Activated CD8-positive, alpha-beta T cell treated with anti-CD3 and anti-CD28 coated beads for 36 hours (primary cell): ENCODE results near the gene TDRD3. TPM values are rescaled to one million over a fixed set of nuclear protein-coding genes. Genes with fewer than 3 reads are reported as not detected.

Experiments
- ATAC-seq: fragments of 200-7000 bp; cut with Tn5 transposase; one replicate; pipeline ENCODE4 v1.10.0; 2021; ENCODE audit warnings: mild to moderate bottlenecking, moderate library complexity
- CTCF ChIA-PET: fragments of 350-600 bp; sonication (Branson Sonifier 250); formaldehyde crosslinking; loops from one replicate; lab custom pipeline; 2021; ENCODE audit warnings: antibody characterized with exemption; lab: Charles Lee
- POLR2A ChIA-PET: fragments of 350-600 bp; sonication (Branson Sonifier 250); formaldehyde crosslinking; loops from one replicate; lab custom pipeline; 2021; ENCODE audit warnings: antibody characterized with exemption; lab: Charles Lee
- DNase-seq: peaks from one replicate; pipeline ENCODE4 v3.0.0-alpha.2; 2020
- H3K27ac Mint-ChIP-seq: one replicate; pipeline ENCODE4 v1.8.0; 2021; ENCODE audit warnings: mild to moderate bottlenecking, mixed read lengths
- H3K27me3 Mint-ChIP-seq: one replicate; pipeline ENCODE4 v1.8.0; 2021; ENCODE audit warnings: mixed read lengths
- H3K36me3 Mint-ChIP-seq: one replicate; pipeline ENCODE4 v1.8.0; 2021; ENCODE audit warnings: low read depth, mixed read lengths
- H3K4me1 Mint-ChIP-seq: one replicate; pipeline ENCODE4 v1.8.0; 2021; ENCODE audit warnings: low read depth, mixed read lengths
- H3K4me3 Mint-ChIP-seq: one replicate; pipeline ENCODE4 v1.8.0; 2021; ENCODE audit warnings: mild to moderate bottlenecking, moderate library complexity, mixed read lengths
- H3K9me3 Mint-ChIP-seq: one replicate; pipeline ENCODE4 v1.8.0; 2021; ENCODE audit warnings: mixed read lengths
- intact Hi-C: fragments of 100-400 bp; cut with micrococcal nuclease; formaldehyde crosslinking; loops from one replicate; pipeline ENCODE4 v1.10.0; 2022
- total RNA-seq, 2 experiments: library from RNA; stranded (reverse); gene quantifications; one replicate each; pipeline ENCODE4 v1.2.3, GENCODE V29; 2021
- TF ChIP-seq, protein P1 (sequence below): fragments of 200-600 bp; IDR thresholded peaks from one replicate; pipeline ENCODE4 v1.8.0; 2022; ENCODE audit warnings: antibody characterized with exemption, mild to moderate bottlenecking

Gene TDRD3
- 10 to 100 TPM; 17.1 to 19.0 TPM for total RNA-seq

GRCh38 chr13:60396783-60397703 lies at the start of gene TDRD3:
TSS of gene TDRD3 (plus strand) at chr13:60397220. CDS start at chr13:60397365, 145 bp downstream.
- Mint-ChIP-seq H3K27me3 (no peaks in the 10 kb centered on the region), H3K9me3 (no peaks in the 10 kb centered on the region), H3K36me3 (peaks cover 1% of the 10 kb centered on the region), H3K4me1 (peaks cover 36% of the 10 kb centered on the region), H3K27ac (peak within 1 kb of the TSS; percentile 99), H3K4me3 (peak within 1 kb of the TSS; percentile 96)
- ATAC-seq: peak; percentile 78
- CTCF ChIA-PET: interaction anchor here (1.4 to 2.6 kb wide), 6 partner anchors 7 to 34 kb away, joined by 3 to 15 read pairs (median 6); no protein-coding TSS in a partner anchor
- DNase-seq: peak; percentile 91
- intact Hi-C loops: loop anchor here (2.0 to 5.0 kb wide), 2 partner anchors 35 to 234 kb away; partner anchors contain the start of gene DIAPH3
- POLR2A ChIA-PET: interaction anchor here (0.6 to 2.2 kb wide), 8 partner anchors 11 to 233 kb away, joined by 3 to 7 read pairs (median 4); partner anchors contain the start of gene DIAPH3
- TF ChIP-seq, protein P1, sequence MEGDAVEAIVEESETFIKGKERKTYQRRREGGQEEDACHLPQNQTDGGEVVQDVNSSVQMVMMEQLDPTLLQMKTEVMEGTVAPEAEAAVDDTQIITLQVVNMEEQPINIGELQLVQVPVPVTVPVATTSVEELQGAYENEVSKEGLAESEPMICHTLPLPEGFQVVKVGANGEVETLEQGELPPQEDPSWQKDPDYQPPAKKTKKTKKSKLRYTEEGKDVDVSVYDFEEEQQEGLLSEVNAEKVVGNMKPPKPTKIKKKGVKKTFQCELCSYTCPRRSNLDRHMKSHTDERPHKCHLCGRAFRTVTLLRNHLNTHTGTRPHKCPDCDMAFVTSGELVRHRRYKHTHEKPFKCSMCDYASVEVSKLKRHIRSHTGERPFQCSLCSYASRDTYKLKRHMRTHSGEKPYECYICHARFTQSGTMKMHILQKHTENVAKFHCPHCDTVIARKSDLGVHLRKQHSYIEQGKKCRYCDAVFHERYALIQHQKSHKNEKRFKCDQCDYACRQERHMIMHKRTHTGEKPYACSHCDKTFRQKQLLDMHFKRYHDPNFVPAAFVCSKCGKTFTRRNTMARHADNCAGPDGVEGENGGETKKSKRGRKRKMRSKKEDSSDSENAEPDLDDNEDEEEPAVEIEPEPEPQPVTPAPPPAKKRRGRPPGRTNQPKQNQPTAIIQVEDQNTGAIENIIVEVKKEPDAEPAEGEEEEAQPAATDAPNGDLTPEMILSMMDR: peak; percentile 62

GRCh38 chr13:60347690-60348089 lies 49.3 kb upstream of the TDRD3 start:
- Mint-ChIP-seq H3K27me3 (peaks cover 21% of the 10 kb centered on the region), H3K4me1 (no peaks in the 10 kb centered on the region), H3K27ac (no peak overlapping the region), H3K4me3 (no peak overlapping the region), H3K36me3 (no peaks in the 10 kb centered on the region), H3K9me3 (peaks cover 2% of the 10 kb centered on the region)
- ChIA-PET CTCF (interaction anchor here (1.0 kb wide), 1 partner anchor 12 kb away, joined by 5 read pairs; no protein-coding TSS in a partner anchor), POLR2A (interaction anchor here (0.8 kb wide), 1 partner anchor 50 kb away, joined by 4 read pairs; the partner anchor contains the start of gene TDRD3)
- DNase-seq (no peak), ATAC-seq (no peak)
- TF ChIP-seq, protein P1: no peak
- intact Hi-C loops: no loop called here

GRCh38 chr13:60348097-60348496 lies 48.9 kb upstream of the TDRD3 start:
- intact Hi-C loops: no loop called here
- CTCF ChIA-PET: interaction anchor here (0.9 to 1.0 kb wide), 2 partner anchors 11 to 12 kb away, joined by 3 to 5 read pairs; no protein-coding TSS in a partner anchor
- H3K36me3 Mint-ChIP-seq: no peaks in the 10 kb centered on the region
- peaks cover 21% of the 10 kb centered on the region for H3K27me3 Mint-ChIP-seq
- peaks cover 2% of the 10 kb centered on the region for H3K9me3 Mint-ChIP-seq
- POLR2A ChIA-PET: interaction anchor here (0.8 kb wide), 1 partner anchor 49 kb away, joined by 4 read pairs; the partner anchor contains the start of gene TDRD3
- DNase-seq (no peak), ATAC-seq (no peak)
- no peak overlapping the region for H3K4me3 Mint-ChIP-seq
- H3K27ac Mint-ChIP-seq: no peak overlapping the region
- H3K4me1 Mint-ChIP-seq: no peaks in the 10 kb centered on the region
- TF ChIP-seq, protein P1: no peak

GRCh38 chr13:60351326-60351725 lies 45.7 kb upstream of the TDRD3 start:
- TF ChIP-seq, protein P1: no peak
- ChIA-PET POLR2A (no interaction called here), CTCF (interaction anchor here (0.6 to 0.8 kb wide), 2 partner anchors 25 to 718 kb away, joined by 3 read pairs; no protein-coding TSS in a partner anchor)
- Mint-ChIP-seq H3K27me3 (peaks cover 15% of the 10 kb centered on the region), H3K27ac (no peak overlapping the region), H3K4me1 (no peaks in the 10 kb centered on the region), H3K9me3 (peaks cover 2% of the 10 kb centered on the region), H3K36me3 (no peaks in the 10 kb centered on the region), H3K4me3 (no peak overlapping the region)
- DNase-seq: no peak
- no peak for ATAC-seq
- intact Hi-C loops: no loop called here
